Loucy (cell line): ENCODE measurements around the gene MYH7B.

Experiments
- H2AFZ ChIP-seq: fragments of 200-600 bp; sonication (generic); 2 replicates; pipeline ENCODE4 v1.6.0; 2016; ENCODE audit warnings: antibody characterized with exemption, mild to moderate bottlenecking, low read length, moderate library complexity
- H3F3A ChIP-seq: fragments of 200-600 bp; 2 replicates; pipeline ENCODE4 v1.6.0; 2016; ENCODE audit warnings: antibody characterized with exemption, low read depth, mild to moderate bottlenecking
- H3K27me3 ChIP-seq: fragments of 200-600 bp; sonication (generic); 2 replicates; pipeline ENCODE4 v1.6.1; 2014; ENCODE audit warnings: low read length, mild to moderate bottlenecking; ENCODE audit not compliant: insufficient read depth, poor library complexity, severe bottlenecking
- H3K36me3 ChIP-seq: fragments of 200-600 bp; sonication (generic); 2 replicates; pipeline ENCODE4 v1.6.1; 2016; ENCODE audit warnings: low read length; ENCODE audit not compliant: insufficient read depth
- H3K4me1 ChIP-seq: fragments of 200-600 bp; sonication (generic); 2 replicates; pipeline ENCODE4 v1.5.1; 2014; ENCODE audit warnings: low read length, mild to moderate bottlenecking; ENCODE audit not compliant: insufficient read depth, poor library complexity, severe bottlenecking
- H3K4me2 ChIP-seq: fragments of 200-600 bp; sonication (generic); 2 replicates; pipeline ENCODE4 v1.6.0; 2014; ENCODE audit warnings: antibody characterized with exemption, low read length, low read depth, mild to moderate bottlenecking; ENCODE audit not compliant: poor library complexity, severe bottlenecking
- H3K4me3 ChIP-seq: fragments of 200-600 bp; sonication (generic); 2 replicates; pipeline ENCODE4 v1.5.1; 2014; ENCODE audit warnings: low read length, mild to moderate bottlenecking, mixed read lengths; ENCODE audit not compliant: poor library complexity, severe bottlenecking
- H3K79me2 ChIP-seq: fragments of 200-600 bp; sonication (generic); 2 replicates; pipeline ENCODE4 v1.6.1; 2014; ENCODE audit warnings: low read length; ENCODE audit not compliant: insufficient read depth
- H3K9ac ChIP-seq: fragments of 200-600 bp; sonication (generic); 2 replicates; pipeline ENCODE4 v1.6.0; 2014; ENCODE audit warnings: mild to moderate bottlenecking, low read depth, low read length, moderate library complexity; ENCODE audit not compliant: poor library complexity, severe bottlenecking
- H3K9me2 ChIP-seq: fragments of 200-600 bp; sonication (generic); replicated peaks from 2 replicates; pipeline ENCODE4 v1.6.1; 2016; ENCODE audit warnings: low read depth, low read length, mixed read lengths
- H3K9me3 ChIP-seq: fragments of 200-600 bp; sonication (generic); 2 replicates; pipeline ENCODE4 v1.6.1; 2014; ENCODE audit warnings: mild to moderate bottlenecking, antibody characterized with exemption, low read length, low read depth; ENCODE audit not compliant: insufficient read depth
- H4K20me1 ChIP-seq: fragments of 200-600 bp; sonication (generic); 2 replicates; pipeline ENCODE4 v1.6.0; 2014; ENCODE audit warnings: antibody characterized with exemption, low read length, mild to moderate bottlenecking; ENCODE audit not compliant: insufficient read depth, poor library complexity, severe bottlenecking
- CTCF ChIP-seq: fragments of 200-600 bp; sonication (generic); conservative IDR thresholded peaks from 2 replicates; pipeline ENCODE4 v1.5.1; 2014; ENCODE audit warnings: mild to moderate bottlenecking, antibody characterized with exemption, low read length
- EZH2phosphoT487 ChIP-seq: fragments of 200-600 bp; IDR thresholded peaks from 2 replicates; pipeline ENCODE4 v1.6.1; 2018; ENCODE audit warnings: antibody characterized with exemption, mild to moderate bottlenecking, moderate library complexity, borderline replicate concordance

MYH7B gene

GRCh38 chr20:34976286-34976685 lies 20.6 kb downstream of the MYH7B start:
- H4K20me1 ChIP-seq: no peaks in the 10 kb centered on the region
- no peaks in the 10 kb centered on the region for H3K9me3 ChIP-seq
- no peaks in the 10 kb centered on the region for H3K27me3 ChIP-seq
- TF ChIP-seq CTCF: no peak
- TF ChIP-seq EZH2phosphoT487: no peak
- H3K4me1 ChIP-seq: no peaks in the 10 kb centered on the region
- no peaks in the 10 kb centered on the region for H3F3A ChIP-seq
- H3K4me3 ChIP-seq: no peak overlapping the region
- H3K9ac ChIP-seq: no peak overlapping the region
- no peaks in the 10 kb centered on the region for H3K9me2 ChIP-seq
- H3K4me2 ChIP-seq: no peak overlapping the region
- no peak overlapping the region for H2AFZ ChIP-seq
- H3K79me2 ChIP-seq: no peaks in the 10 kb centered on the region
- no peaks in the 10 kb centered on the region for H3K36me3 ChIP-seq

- Histone ChIP-seq H3F3A (no peaks in the 10 kb centered on the region), H3K4me2 (no peak overlapping the region), H2AFZ (no peak overlapping the region), H3K36me3 (no peaks in the 10 kb centered on the region), H3K9me3 (no peaks in the 10 kb centered on the region), H3K9me2 (no peaks in the 10 kb centered on the region), H4K20me1 (no peaks in the 10 kb centered on the region), H3K79me2 (no peaks in the 10 kb centered on the region), H3K4me1 (no peaks in the 10 kb centered on the region), H3K4me3 (no peak overlapping the region), H3K9ac (no peak overlapping the region), H3K27me3 (no peaks in the 10 kb centered on the region)
- TF ChIP-seq EZH2phosphoT487: no peak
- no peak for TF ChIP-seq CTCF
Measured at GRCh38 chr20:34977365-34978091, 21.9 kb downstream of the MYH7B start.

GRCh38 chr20:34978092-34978744 lies 22.6 kb downstream of the MYH7B start:
- Histone ChIP-seq H3K4me3 (no peak overlapping the region), H2AFZ (no peak overlapping the region), H3F3A (no peaks in the 10 kb centered on the region), H3K79me2 (no peaks in the 10 kb centered on the region), H3K4me1 (no peaks in the 10 kb centered on the region), H4K20me1 (no peaks in the 10 kb centered on the region), H3K9me3 (no peaks in the 10 kb centered on the region), H3K9me2 (no peaks in the 10 kb centered on the region), H3K9ac (no peak overlapping the region), H3K4me2 (no peak overlapping the region), H3K36me3 (no peaks in the 10 kb centered on the region), H3K27me3 (no peaks in the 10 kb centered on the region)
- TF ChIP-seq CTCF (no peak), EZH2phosphoT487 (no peak)
